Renal pelvis (tissue), 4 donors: ENCODE measurements around the gene GTF2H4. TPM values are rescaled to one million over a fixed set of nuclear protein-coding genes. Genes with fewer than 3 reads are reported as not detected.
A peak's percentile ranks its signal among the peaks of the same experiment; 100 is the strongest.
"Not testable (repeated sequence)": the region's sequence is repeated elsewhere in the genome, so short reads cannot be mapped to it uniquely, and the experiment has no call there.

Experiments
- DNase-seq: peaks from one replicate; pipeline ENCODE4 v3.0.0-alpha.2; 2013
- polyA plus RNA-seq, 3 donors: library from polyadenylated mRNA; unstranded; fragments of 120-200 nt; gene quantifications; one replicate each; pipeline ENCODE4 v1.2.1, GENCODE V29; 2013; ENCODE audit not compliant: insufficient read length in 3 of 3

The GTF2H4 gene
- polyA plus RNA-seq, 3 donors = 48.1 to 50.5 (median 48.9) TPM

GRCh38 chr6:30891816-30892538, 16.0 kb upstream of the GTF2H4 start:
- DNase-seq = no peak

GRCh38 chr6:30893001-30893591, 14.9 kb upstream of the GTF2H4 start:
- no peak for DNase-seq

GRCh38 chr6:30893666-30894065, 14.3 kb upstream of the GTF2H4 start:
- no peak for DNase-seq

- no peak for DNase-seq
Observed at GRCh38 chr6:30894381-30894780, 13.6 kb upstream of the GTF2H4 start.

GRCh38 chr6:30894935-30895334, 13.1 kb upstream of the GTF2H4 start:
- no peak for DNase-seq

- no peak for DNase-seq
Observed at GRCh38 chr6:30895343-30895742, 12.7 kb upstream of the GTF2H4 start.

GRCh38 chr6:30896541-30896940, 11.5 kb upstream of the GTF2H4 start:
- DNase-seq = no peak

- no peak for DNase-seq
Observed at GRCh38 chr6:30897882-30898281, 10.1 kb upstream of the GTF2H4 start.

- no peak for DNase-seq
Observed at GRCh38 chr6:30898750-30899360, 9.2 kb upstream of the GTF2H4 start.

GRCh38 chr6:30900863-30901417, 7.1 kb upstream of the GTF2H4 start:
- DNase-seq = no peak

- DNase-seq = no peak
Observed at GRCh38 chr6:30901436-30901835, 6.6 kb upstream of the GTF2H4 start.

- not testable (repeated sequence) for DNase-seq
Observed at GRCh38 chr6:30902196-30902595, 5.8 kb upstream of the GTF2H4 start.

- DNase-seq = no peak
Observed at GRCh38 chr6:30902709-30903108, 5.3 kb upstream of the GTF2H4 start.

- DNase-seq = no peak
Observed at GRCh38 chr6:30903236-30903635, 4.8 kb upstream of the GTF2H4 start.

- DNase-seq = peak; percentile 44
Observed at GRCh38 chr6:30907290-30907757, 683 bp upstream of the GTF2H4 start.

GRCh38 chr6:30908700-30909099, 693 bp downstream of the GTF2H4 start:
- no peak for DNase-seq

GRCh38 chr6:30910473-30910872, 2.5 kb downstream of the GTF2H4 start:
- not testable (repeated sequence) for DNase-seq

- no peak for DNase-seq
Observed at GRCh38 chr6:30912746-30913520, 4.9 kb downstream of the GTF2H4 start.

- DNase-seq = no peak
Observed at GRCh38 chr6:30913721-30914075, 5.7 kb downstream of the GTF2H4 start.

- DNase-seq = peak; percentile 94
Observed at GRCh38 chr6:30914076-30914853, 6.3 kb downstream of the GTF2H4 start, which contains the start of gene VARS2. TSS of gene VARS2 (plus strand) at chr6:30914238. CDS start at chr6:30914837, 599 bp downstream.
